ENCODE results near the gene MVK.

The MVK gene

DNA sequence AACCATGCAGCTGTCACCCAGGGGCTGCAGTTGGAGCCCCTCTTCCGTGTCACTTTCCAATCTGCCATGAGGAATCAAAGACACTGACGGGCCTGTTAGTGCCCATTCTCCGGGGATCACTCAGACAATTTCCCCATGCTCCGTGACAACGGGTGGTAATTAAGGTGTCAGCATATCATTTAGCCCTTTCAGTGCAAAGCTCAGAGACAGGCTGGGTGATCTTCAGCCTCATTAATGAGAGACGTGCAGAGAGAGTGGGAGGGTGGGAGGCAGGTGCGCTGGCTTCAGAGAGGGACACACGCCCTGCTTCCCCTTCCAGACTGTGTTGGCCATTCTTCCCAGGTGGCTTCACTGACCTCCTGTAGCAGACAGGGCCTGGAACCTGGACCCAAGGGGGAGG lies 58.7 kb downstream of the MVK start:
- no peak for DNase-seq (ENCODE audit: low read depth)

DNA sequence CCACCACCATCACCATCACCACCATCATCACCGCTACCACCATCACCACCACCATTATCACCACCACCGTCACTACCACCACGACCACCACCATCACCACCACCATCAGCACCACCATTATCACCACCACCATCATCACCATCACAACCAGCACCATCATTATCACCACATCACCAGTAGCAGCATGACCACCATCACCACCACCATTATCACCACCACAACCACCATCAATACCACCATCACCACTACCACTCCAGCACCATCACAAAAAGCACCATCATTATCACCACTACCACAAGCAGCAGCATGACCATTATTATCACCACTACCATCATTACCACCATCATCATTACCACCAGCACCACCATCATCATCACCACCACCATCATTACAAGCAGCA lies 62.1 kb downstream of the MVK start:
- DNase-seq (ENCODE audit: low read depth), result no peak

DNA sequence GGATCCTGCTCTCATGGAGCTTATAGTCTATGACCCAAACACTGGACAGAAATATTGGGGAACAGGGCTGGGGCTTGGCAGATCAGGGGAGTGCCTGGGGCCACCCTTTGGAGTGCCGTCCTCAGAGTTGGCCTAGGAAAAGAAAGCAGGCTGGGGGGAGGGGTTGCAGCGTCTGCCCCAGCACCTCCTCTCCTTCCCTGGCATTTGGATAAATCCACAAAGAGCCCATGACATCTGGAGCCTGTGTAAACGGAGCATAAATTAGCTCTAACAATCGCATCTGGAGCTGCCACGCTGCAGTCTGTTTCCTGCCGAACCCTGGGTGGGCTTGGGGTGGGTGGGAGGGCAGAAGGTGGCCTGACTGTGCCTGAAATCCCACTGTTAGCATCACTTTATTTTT lies 63.8 kb downstream of the MVK start:
- no peak for DNase-seq (ENCODE audit: low read depth)

DNA sequence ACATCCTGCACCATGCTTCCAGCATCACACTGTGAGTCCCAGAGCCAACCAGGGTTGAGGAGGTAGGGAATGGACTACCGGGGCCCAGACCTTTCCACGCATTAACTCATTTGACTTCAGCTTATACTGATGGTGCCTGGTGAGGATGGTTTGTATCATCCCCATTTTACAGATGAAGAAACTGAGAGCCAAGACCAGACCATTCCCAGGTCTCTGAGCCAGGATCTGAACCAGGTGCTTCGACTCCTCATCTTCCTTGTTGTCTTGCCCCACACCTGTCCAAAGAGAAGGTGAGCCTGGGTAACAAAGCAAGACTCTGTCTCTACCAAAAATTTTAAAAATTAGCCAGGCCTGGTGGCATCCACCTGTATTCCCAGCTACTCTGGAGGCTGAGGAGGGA lies 64.4 kb downstream of the MVK start:
- no peak for DNase-seq (ENCODE audit: low read depth)

GRCh38 chr12:109638735-109639134 lies 65.1 kb downstream of the MVK start:
- DNase-seq (ENCODE audit: low read depth), result no peak

DNA sequence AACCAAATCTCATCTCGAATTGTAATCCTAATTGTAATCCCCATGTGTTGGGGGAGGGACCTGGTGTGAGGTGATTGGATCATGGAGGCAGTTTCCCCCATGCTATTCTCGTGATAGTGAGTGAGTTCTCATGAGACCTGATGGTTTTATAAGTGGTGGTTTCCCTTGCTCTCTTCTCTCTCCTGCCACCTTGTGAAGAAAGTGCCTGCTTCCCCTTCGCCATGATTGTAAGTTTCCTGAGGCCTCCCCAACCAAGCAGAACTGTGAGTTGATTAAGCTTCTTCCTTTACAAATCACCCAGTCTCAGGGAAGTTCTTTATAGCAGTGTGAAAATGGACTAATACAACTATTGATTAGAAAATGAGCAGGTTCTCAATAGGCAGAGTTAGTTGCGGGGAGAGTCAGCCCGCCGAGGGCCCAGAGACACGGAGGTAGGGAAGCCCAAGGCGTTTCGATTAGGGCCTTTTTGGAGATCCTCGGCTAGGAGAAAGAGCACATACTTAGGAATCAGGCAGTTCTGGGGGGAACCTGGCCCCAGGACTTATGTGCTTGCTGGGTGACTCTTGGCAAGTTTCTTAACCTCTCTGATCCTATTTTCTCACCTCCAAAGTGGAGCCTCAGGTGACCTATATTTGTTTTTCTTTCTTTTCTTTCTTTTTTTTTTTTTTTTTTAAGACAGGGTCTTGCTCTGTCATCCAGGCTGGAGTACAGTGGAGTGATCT lies 65.7 kb downstream of the MVK start:
- DNase-seq (ENCODE audit: low read depth), result no peak

GRCh38 chr12:109640961-109641360 lies 67.4 kb downstream of the MVK start:
- DNase-seq (ENCODE audit: low read depth), result no peak

- DNase-seq (ENCODE audit: low read depth), result no peak
Observed at GRCh38 chr12:109641422-109641821, 67.8 kb downstream of the MVK start.

- DNase-seq (ENCODE audit: low read depth), result no peak
Observed at GRCh38 chr12:109642506-109643132, 69.0 kb downstream of the MVK start.

DNA sequence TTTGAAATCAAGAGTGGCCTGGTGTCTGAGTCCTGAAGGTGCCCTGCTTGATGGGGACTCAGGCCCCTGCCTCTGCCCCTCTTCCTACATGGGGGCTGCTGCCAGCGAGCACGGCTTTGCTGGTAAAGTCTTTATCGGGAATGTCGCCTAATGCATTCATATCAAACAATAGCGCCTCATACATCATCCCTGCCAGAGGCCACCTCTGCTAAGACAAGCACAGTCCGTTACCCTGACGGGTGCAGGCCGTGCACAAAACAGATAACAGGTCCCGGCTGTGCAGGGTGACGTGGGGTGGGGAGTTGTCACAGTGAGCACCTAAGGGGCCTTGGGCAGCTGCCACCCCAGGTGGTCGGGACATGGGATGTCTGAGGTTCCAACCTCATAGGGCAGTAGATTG lies 71.6 kb downstream of the MVK start:
- no peak for DNase-seq (ENCODE audit: low read depth)

GRCh38 chr12:109645708-109646107 lies 72.1 kb downstream of the MVK start:
- no peak for DNase-seq (ENCODE audit: low read depth)

Measured in amniotic epithelial cell (primary cell).